ENCODE data around the gene PCDHB1.

- TF ChIP-seq CTCF (conservative IDR thresholded peaks at IDR 0.05; ENCODE audit: low read depth, low read length) (peak; percentile 58), EZH2 (IDR thresholded peaks at IDR 0.05; ENCODE audit: low read length, unreplicated experiment) (no peak), EZH2phosphoT487 (IDR thresholded peaks at IDR 0.05; ENCODE audit: borderline replicate concordance, low read length) (no peak)
Observed at GRCh38 chr5:141084487-141084989, 33.4 kb downstream of the PCDHB1 start.
